NT2/D1 (cell line): ENCODE measurements around the gene MTG2.

ENCODE experiments used
- SUZ12 ChIP-seq: IDR thresholded peaks from 2 replicates; pipeline ENCODE4 v1.6.1; 2011; ENCODE audit not compliant: insufficient read length, insufficient read depth; ENCODE audit errors: extremely low read depth
- YY1 ChIP-seq: IDR thresholded peaks from 2 replicates; pipeline ENCODE4 v1.6.1; 2011; ENCODE audit not compliant: insufficient read length, insufficient read depth
- ZNF274 ChIP-seq: IDR thresholded peaks from 2 replicates; pipeline ENCODE4 v1.6.1; 2011; ENCODE audit warnings: mild to moderate bottlenecking, low read depth, low read length

DNA sequence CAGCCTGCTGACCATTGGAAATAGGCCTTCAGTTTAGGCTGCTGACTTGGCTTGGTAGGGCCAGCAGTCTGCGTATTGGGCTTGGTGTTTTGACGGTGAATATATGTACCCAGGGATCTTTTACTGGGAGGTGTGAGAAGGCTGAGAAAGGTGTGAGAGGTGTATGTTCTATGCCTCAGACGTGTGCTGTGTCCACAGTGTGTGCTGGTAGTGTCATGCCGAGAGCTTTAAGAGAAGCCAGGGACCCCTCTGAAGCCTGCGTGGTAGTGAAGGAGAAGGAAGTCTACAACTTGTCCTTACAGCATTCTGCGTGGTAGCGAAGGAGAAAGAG lies 37.2 kb upstream of the MTG2 start:
- TF ChIP-seq YY1 (no peak), ZNF274 (no peak), SUZ12 (no peak)
